GM18870 (cell line): ENCODE results near the gene KCNIP4.

Experiments
- ATAC-seq: cut with Tn5 transposase; IDR thresholded peaks from one replicate; pipeline ENCODE4 v1.9.1; 2021; ENCODE audit warnings: moderate library complexity; ENCODE audit not compliant: unreplicated experiment

KCNIP4 gene

DNA sequence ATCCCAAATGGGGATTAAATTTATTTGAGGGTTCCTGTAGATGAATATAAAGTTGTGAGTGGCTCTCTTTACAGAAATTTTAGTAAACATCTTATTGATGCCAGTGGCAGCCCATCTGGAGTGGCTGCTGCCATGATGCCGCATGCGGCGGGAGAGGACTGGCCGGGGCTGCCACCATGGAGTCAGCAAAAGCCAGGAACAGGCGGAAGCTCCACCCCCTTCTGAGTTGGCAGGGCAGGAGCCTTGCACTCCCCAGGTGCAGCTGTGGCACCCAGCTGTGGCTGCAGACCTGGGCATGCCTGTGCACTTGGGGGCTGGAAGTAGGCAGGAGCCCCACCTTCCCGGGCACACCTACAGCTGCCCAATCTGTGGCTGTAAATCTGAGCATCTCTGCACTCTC lies 92.3 kb downstream of the KCNIP4 start:
- ATAC-seq, result no peak

DNA sequence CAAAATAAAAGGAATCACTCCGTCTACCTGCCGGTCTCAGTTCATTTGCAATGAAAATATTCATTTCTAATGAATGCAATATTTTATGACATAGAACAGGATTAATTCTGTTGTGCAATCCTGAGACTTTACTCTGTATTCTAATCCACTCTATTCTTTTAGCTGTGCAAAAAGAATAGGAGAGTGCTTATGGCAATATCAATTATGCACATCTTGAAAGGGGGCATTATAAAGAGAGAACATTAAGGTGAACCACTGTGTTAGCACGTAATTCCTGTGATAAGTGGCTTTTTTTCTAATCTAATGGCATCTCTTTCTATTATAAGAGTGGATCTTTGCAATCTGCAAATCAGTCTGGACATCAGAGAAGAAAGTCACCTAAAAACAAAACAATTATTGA lies 99.5 kb downstream of the KCNIP4 start:
- ATAC-seq, result no peak

DNA sequence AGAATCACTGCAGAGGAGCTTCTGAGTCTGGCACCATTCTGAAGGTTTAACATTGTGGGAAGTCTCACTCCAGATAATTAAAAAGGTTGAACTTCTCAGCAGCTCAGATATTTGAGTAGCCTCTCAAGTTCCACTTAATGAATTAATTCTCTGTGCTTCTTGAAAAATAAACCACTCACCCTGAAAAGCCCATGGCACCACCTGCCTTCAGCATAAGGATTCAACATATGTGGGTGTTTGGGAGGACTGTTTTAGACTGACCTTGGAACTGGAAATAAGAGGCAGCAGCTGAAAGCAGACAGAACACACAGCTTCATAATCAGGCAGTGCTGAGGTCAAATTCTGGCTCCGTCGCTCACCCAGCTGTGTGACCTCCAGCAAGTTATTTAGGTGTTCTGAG lies 100.6 kb downstream of the KCNIP4 start:
- no peak for ATAC-seq

DNA sequence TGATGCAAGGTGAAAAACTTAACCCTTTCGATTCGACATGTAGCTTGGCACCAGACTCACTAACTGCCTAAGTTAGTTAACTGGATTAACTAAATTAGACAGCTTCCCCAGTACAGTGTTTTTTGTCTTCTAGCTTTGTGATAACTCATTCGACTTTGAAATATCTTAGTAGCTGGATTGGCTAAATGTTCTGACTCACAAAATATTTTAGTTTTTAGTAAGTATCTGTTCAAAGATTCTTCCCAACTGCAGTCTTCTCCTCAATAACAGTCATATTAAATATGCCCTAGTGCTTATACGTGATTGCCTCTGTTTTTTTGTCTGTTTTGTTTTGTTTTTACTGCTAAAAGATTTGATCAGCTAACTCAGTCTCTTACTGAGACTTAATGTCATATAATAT lies 102.9 kb downstream of the KCNIP4 start:
- ATAC-seq, result no peak

DNA sequence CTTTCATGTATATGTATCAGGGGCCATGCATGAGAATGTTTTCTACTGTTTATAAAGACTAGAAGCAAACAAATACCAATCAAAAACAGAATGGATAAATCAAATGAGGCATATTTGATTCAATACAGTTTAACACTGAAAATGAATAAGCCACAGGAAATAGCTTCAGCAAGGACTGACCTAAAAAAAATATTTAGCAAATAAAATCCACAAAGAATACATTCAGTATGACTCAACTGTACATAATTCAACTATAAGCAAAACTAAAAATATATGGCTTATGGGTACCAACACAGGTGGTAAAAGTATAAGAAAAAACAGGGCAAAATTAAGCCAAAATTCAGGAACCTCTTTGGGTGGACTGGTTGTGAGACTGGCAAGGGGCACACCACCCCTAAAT lies 112.9 kb downstream of the KCNIP4 start:
- no peak for ATAC-seq

DNA sequence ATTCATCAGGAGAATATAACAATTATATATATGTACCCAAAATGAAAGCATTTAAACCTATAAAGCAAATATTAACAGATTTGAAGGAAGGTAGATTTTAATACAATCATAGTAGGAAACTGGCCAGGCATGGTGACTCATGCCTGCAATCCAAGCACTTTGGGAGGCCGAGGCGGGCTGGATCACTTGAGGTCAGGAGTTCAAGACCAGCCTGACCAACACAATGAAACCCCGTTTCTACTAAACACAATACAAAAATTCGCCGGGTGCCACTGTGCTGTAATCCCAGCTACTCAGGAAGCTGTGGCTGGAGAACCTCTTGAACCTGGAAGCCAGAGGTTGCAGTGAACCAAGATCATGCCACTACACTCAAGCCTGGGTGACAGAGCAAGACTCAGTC lies 118.3 kb downstream of the KCNIP4 start:
- ATAC-seq, result no peak

DNA sequence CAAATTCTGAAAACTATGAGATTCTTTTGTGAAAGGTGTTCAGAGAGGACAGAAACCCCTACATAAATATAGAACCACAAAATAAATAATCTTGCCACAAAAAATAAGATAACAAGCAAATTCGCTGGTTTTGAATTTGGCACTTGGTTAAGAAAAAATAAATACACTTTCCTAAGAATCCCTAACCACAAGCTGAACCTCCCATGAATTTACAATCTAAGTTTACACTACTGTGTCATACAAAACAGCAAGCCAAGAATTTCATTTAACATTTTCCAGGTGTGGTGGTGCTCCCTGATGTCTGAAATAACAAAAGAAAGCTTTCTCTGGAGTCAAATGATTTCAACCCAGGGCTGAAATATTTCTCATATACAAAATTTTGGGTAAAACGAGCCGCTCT lies 121.0 kb downstream of the KCNIP4 start:
- ATAC-seq, result no peak

DNA sequence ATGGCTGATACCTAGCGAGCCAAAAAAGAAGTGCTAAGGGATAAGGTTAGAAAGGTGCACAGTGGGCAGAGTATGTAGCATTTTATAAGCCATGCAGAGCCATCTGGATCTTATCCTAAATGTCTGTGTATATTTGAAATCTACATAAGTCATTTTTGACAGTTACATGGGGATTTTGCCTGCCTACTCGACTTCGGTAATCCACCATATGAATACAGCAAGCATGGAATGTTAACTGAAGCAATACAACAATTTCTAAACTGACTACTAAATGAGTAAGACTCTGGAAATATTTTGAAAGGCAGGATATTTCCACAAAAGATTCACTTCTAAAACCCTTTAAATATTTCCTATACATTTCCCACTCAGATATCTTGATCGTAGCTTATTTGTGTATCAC lies 122.5 kb downstream of the KCNIP4 start:
- no peak for ATAC-seq

DNA sequence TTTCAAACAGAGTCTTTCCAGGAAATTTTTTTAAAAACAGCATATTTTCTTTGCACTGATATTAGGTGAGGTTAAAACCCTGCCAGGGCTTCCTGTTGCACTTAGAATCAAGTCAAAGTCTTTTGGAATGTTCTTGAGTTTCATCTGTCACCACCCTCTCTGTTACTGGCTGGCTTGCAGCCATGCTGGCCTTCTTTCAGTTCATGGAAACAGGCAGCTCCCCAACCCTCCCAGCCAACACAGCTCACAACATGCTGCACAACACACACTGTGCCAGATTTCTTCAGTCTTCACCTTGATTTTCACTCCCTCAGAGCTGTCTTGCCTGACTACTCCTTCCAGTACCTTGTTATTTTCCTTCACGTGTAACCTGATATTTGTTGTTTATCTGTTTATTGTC lies 129.5 kb downstream of the KCNIP4 start:
- no peak for ATAC-seq

DNA sequence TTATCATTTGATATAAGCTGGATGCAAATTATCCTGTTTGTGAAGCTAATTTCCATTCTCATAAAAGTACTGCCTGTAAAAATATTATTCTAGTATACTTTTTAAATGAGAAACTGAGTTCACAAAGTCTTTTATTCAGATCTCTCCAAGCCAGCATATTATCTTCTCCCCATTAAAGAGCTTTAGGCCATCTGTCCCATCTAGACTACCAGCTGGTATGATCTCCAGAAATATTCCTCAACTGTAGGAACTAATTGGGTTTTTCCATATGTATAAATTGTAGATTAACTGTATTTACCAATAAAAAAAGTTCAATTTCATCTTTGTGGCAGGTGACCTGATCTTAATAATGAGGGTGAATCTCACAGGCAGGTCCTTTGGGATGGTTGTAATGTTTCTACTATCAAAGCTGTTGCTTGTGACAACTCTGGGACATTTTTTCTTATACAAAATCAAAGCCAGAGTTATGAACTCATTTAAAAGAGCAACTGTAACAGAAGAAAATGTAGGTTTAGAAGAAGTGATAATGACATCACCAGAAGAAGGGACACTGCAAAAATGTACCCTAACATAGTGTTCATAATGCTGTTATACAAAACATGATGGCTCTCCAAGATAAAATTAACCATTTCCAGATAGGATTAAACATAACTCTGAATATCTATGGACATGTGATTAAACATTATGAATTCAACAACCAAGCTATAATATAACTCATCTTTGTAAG lies 132.8 kb downstream of the KCNIP4 start:
- ATAC-seq, result no peak

DNA sequence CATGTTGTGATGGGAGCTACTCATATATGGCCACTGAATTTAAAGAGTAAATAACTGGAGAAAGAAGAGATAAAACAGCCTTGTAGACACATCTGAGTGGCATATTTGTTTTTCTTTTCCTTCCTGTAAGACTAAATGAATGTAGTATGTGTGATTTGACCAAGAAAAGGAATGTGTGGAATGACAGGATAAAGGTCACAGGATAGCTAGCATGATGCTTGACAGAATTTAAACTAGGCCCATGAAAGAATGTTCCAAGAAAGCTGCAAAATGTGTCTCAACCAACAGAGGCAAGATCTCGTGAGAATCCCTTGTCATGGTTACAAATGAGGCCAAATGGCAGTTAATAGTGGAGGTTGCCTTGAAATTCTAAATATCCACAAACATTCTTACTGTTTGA lies 137.0 kb downstream of the KCNIP4 start:
- ATAC-seq, result no peak

DNA sequence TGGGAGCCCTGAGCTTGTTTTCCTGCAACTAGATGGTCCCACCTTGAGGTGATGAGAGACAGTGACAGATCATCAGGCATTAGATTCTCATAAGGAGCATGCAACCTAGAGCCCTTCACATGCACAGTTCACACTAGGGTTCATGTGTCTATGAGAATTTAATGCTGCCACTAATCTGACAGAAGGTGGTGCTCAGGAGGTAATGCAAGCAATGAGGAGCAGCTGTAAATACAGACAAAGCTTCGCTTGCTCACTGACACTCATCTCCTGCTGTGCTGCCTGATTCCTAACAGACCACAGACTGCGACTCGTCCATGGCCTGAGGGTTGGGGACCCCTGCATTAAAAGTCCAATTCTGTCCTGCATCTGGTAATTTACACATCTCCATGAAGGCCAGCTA lies 141.6 kb downstream of the KCNIP4 start:
- ATAC-seq, result no peak

DNA sequence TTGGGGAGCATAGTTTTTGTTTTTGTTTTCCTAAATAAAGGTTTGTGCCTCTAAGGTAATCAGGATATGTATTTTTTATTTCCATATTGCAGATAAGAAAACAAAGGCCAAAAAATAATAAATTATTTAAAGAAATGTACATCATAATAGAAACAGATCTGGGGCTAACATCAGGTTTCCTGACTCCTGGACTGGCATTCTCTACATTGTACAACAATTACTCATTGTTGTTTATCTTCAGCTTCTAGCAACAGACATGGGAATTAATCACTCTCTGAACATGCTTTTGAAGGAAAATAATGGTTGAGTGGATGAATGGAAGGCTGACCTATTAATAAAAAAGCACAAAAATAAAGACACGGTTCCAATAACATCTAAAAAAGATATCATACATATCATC lies 146.2 kb downstream of the KCNIP4 start:
- no peak for ATAC-seq

DNA sequence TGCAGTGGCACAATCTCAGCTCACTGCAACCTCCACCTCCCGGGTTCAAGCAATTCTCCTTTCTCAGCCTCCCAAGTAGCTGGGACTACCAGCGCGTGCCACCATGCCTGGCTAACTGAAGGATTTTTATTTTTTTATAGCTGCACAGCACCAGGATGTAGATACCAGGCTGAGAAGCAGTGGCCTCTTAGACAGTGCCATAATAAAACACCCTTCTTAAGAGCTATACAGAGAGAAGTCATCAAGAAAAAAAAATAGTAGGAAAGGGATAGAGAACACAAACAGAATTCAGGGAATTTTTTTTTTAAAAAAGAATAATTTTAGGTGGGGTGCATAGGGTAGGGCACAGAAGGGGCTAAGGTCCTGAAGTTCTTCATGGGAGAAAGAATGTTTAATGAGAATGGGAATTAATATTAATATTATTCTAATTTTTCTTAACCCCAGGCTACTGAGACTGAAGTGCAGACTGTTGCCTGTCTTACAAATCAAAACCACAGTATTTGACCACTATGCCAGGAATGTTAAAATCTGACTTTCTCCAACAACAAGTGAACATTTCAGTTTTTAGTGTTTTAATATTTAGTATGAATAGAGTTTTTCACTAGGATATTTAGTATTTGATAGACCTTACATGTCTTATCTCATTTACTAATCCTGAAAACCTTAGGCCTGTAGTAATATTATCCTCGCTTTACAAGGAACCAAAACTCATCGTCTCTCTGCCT lies 146.7 kb downstream of the KCNIP4 start:
- ATAC-seq, result no peak

DNA sequence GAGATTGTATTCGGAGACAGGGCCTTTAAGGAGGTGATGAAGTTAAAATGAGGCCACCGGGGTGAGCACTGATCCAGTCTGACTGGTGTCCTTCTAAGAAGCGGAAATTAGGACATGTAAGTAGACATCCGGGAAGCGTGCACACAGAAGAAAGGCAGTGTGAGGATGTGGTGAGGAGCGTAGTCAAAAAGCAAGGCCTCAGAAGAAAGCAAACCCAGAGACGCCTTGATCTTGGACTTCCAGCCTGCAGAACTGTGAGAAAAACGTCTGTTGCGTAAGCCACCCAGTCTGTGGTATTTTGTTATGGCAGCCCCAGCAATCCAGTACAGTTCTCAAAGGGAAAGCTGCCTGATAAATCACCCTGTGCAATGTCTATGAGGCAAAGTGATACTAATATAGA lies 153.5 kb downstream of the KCNIP4 start:
- no peak for ATAC-seq

DNA sequence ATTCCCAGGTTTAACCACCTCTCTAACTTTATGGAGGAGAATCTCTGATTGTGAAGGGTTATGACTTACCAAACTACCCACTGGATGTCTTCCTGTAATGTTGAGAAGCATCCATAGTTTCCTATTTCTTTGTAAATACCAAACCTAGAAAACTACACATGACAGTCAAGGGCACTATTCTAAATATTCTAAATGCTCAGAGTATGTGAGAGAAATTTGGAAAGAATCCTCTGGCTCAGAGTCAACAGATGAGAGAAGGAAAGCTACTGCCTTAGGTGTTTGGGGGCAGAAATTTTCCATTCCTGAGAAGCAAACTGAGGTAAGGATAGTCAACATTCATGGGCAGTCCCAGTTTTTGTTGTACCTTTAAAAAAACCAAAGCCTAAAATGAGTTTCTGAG lies 155.8 kb downstream of the KCNIP4 start:
- no peak for ATAC-seq

DNA sequence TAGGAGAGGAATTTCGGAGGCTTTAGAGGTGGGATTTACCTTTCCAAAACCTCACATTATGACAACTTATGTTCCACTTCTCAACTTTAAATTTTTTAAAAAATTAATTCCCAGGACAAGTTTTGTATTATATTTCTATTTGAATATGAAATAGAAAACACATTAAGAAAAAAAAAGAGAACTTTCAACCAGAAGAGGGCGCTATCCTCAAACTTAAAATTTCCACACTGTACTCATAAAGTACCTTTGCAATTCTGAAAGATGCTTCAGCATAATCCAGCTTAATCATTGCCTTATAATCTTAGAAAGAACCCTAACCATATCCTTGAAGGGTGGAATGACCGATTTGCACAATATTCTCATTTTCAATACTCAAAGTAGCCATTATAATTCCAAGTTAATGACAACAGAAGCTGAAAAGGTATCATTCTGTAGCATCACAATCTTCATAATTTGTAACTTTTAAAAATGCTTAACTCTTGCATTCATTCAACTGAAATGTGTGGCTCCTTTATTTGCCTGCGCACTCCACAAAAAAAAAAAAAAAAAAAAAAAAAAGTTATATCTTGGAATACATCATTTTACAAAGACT lies 158.0 kb downstream of the KCNIP4 start:
- ATAC-seq, result no peak

DNA sequence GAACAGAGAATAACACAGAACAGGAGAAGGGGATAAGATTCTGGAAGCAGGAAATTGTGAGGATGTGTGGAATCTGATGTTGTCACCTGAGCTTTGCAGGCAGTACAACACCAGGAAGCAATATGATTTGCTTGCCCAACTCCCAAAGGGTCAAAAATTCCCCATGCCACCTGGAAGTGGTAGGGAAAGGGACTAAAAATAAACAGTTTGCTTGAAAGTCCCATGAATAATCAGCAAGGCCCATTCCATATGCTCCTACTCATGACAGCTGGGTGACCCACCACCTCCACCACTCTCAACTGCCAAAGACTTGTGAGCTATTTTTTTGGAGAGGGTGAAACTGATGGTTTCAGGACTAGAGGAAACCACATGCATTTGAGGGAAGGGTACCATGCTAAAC lies 168.4 kb downstream of the KCNIP4 start:
- no peak for ATAC-seq

DNA sequence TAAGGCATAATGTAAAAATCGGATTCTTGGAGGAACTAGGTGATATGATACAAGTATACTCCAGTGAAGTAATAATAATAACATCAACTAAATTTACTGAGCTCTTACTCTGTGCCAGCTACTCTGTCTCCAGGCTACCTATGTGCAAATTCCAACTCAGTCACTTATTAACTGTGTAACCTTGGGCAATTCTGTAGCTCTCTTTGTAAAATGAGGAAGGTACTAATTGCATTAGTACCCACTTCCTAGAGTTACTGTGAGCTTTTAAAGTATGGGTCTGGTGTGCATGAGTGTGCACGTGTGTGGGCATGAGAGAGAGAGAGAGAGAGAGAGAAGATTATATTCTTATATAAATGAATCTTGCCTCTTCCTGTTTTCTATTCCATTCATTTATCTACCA lies 169.9 kb downstream of the KCNIP4 start:
- ATAC-seq, result no peak

DNA sequence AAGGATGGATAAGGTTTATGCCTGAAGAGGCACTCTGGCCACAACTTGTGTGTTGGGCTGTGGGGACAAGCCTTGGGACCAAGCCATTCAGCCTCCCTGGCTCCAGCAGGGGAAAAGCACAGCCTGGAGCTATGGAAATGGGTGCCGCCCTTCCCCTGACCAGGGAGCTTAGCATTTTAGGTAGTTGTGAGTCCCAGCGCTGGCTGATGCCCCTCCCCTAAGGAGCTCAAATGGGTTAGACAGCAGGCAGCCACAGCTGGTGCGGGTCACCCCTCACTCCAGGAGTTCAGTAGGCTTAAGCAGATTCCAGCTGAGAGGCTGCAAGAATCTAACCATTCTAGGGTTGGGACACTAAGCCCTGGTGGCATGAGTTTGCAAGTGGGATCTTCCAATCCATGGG lies 172.9 kb downstream of the KCNIP4 start:
- no peak for ATAC-seq

DNA sequence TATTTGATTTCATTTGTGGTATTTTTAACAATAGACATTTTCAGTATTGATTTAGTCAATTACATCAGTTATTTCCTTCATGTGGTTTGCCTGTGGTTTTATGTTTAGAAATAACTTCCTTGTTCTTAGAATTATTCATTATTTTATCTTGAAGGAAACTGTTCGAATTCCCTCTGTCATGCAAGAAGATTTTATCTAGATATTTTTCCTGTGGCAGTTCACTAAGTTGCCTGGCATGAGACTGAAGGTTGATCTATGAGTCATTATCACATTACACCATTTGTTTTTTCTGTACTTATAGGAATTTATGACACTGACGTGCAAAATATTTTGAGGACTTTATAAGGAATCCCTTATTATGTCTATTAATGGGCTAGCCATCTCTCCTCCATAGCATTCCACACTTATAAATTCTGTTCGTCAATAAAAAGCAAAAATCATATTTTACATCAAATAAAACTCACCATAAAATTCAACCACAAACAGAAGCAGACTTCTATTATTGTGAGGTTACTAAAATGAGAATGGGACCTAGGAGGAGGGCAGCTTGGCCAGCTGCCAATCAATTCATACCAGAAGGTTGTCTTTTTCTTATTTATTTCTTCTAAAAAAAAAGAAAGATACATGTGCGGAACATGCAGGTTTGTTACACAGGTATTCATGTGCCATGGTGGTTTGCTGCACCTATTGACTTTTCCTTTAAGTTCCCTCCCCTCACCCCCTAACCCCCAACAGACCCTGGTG lies 179.0 kb downstream of the KCNIP4 start:
- ATAC-seq, result no peak
